ENCODE data around the gene HCRTR1. TPM values are rescaled to one million over a fixed set of nuclear protein-coding genes. Genes with fewer than 3 reads are reported as not detected.

HCRTR1 gene
- total RNA-seq, 2 donors from 2014 or later, result not detected

DNA sequence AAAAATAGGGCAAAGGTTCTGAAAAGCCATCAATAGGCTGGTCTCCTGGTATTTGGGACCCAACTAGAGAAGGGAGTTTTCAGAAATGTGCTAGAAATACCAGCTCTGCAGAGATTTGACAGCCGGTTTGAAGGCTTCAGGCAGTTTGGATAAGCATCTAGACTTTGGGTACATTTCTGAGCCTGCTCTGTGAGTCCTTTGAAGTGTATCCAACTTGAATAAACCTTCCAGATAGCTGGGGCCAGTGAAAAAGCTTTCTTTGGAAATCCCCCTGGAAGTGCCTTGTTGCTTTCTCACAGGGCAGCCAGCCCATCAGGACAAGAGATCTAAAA lies 33.6 kb downstream of the HCRTR1 start:
- no peak overlapping the region for H3K27ac ChIP-seq
- ATAC-seq (no peak), DNase-seq (no peak)
- no peak overlapping the region for H3K4me3 ChIP-seq
- intact Hi-C loops (cut with DNase I), result no loop called here
- no peaks in the 10 kb centered on the region for H3K27me3 ChIP-seq
- 21 to 33% methylated on average over 1 of the region's 1 CpG for whole genome bisulfite sequencing, 2 donors
- H3K4me1 ChIP-seq, result no peaks in the 10 kb centered on the region
- no peaks in the 10 kb centered on the region for H3K9me3 ChIP-seq
- H3K36me3 ChIP-seq (replicated peaks in 1 of 2; ENCODE audit: insufficient read depth in 1 of 2, low read depth in 2 of 2), result no peaks in the 10 kb centered on the region
- TF ChIP-seq POLR2A (IDR thresholded peaks at IDR 0.05), result no peak
- TF ChIP-seq, protein P1, sequence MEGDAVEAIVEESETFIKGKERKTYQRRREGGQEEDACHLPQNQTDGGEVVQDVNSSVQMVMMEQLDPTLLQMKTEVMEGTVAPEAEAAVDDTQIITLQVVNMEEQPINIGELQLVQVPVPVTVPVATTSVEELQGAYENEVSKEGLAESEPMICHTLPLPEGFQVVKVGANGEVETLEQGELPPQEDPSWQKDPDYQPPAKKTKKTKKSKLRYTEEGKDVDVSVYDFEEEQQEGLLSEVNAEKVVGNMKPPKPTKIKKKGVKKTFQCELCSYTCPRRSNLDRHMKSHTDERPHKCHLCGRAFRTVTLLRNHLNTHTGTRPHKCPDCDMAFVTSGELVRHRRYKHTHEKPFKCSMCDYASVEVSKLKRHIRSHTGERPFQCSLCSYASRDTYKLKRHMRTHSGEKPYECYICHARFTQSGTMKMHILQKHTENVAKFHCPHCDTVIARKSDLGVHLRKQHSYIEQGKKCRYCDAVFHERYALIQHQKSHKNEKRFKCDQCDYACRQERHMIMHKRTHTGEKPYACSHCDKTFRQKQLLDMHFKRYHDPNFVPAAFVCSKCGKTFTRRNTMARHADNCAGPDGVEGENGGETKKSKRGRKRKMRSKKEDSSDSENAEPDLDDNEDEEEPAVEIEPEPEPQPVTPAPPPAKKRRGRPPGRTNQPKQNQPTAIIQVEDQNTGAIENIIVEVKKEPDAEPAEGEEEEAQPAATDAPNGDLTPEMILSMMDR (IDR thresholded peaks at IDR 0.05), result no peak

DNA sequence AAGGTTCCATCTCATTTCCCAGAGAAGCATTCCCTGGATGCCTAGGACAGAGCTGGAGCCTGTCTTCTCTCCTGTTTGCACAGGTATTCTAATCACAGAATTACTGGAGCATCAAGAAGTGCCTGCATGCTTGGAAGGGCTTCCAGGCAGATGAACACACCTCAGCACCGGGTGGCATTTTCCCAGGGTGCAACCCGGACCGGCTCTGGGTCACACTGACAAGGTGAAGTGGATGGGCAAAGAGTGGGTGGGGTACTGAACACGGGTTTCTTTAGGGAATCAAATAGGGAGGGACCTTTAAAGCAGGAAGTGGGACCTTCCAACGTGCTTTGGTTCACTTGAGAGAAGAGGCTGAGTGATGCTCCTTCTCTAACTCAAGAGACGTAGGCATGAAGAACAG lies 34.3 kb downstream of the HCRTR1 start:
- ATAC-seq (no peak), DNase-seq (no peak)
- no peak overlapping the region for H3K27ac ChIP-seq
- no peak overlapping the region for H3K4me3 ChIP-seq
- no peaks in the 10 kb centered on the region for H3K4me1 ChIP-seq
- TF ChIP-seq, protein P1 (IDR thresholded peaks at IDR 0.05), result no peak
- TF ChIP-seq POLR2A (IDR thresholded peaks at IDR 0.05), result no peak
- no peaks in the 10 kb centered on the region for H3K36me3 ChIP-seq (replicated peaks in 1 of 2; ENCODE audit: insufficient read depth in 1 of 2, low read depth in 2 of 2)
- intact Hi-C loops (cut with DNase I), result no loop called here
- 47 to 56% methylated on average over 6 of the region's 6 CpGs for WGBS, 2 donors
- H3K9me3 ChIP-seq, result no peaks in the 10 kb centered on the region
- H3K27me3 ChIP-seq, result no peaks in the 10 kb centered on the region

DNA sequence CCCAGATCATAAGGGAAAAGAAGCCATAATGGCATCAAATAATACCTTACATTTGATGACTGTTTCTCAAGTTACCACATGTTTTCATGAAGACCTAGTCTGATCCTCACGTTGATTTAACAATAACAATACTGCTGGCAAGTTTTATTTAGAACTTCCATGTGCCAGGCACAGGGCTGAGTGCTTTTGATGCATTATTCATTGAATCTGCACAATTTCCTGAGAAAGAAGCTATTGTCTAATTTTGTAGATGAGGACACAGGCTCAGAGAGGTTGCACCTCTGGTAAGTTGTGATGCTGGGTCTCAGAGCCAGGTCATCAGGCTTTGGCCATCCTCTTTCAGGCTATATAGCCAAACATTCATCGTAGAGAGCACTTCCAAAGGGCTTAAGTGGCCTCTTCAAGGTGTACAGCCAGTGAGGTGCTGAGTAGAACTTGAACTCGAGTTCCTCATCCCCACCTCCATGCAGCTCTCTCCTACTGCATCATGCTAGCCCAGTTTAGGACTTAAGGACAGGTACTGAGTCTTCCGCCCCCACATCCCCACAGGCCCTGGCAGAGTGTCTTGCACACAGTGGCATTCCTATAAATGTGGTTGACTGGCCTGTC lies 35.5 kb downstream of the HCRTR1 start:
- no peak overlapping the region for H3K27ac ChIP-seq
- DNase-seq (no peak), ATAC-seq (no peak)
- no peak for TF ChIP-seq POLR2A (IDR thresholded peaks at IDR 0.05)
- TF ChIP-seq, protein P1 (IDR thresholded peaks at IDR 0.05), result no peak
- no peaks in the 10 kb centered on the region for H3K9me3 ChIP-seq
- H3K27me3 ChIP-seq, result no peaks in the 10 kb centered on the region
- intact Hi-C loops (cut with DNase I), result no loop called here
- no peaks in the 10 kb centered on the region for H3K4me1 ChIP-seq
- WGBS, 2 donors, result 61 to 66% methylated on average over 3 to 4 of the region's 4 CpGs
- no peaks in the 10 kb centered on the region for H3K36me3 ChIP-seq (replicated peaks in 1 of 2; ENCODE audit: insufficient read depth in 1 of 2, low read depth in 2 of 2)
- H3K4me3 ChIP-seq, result no peak overlapping the region

DNA sequence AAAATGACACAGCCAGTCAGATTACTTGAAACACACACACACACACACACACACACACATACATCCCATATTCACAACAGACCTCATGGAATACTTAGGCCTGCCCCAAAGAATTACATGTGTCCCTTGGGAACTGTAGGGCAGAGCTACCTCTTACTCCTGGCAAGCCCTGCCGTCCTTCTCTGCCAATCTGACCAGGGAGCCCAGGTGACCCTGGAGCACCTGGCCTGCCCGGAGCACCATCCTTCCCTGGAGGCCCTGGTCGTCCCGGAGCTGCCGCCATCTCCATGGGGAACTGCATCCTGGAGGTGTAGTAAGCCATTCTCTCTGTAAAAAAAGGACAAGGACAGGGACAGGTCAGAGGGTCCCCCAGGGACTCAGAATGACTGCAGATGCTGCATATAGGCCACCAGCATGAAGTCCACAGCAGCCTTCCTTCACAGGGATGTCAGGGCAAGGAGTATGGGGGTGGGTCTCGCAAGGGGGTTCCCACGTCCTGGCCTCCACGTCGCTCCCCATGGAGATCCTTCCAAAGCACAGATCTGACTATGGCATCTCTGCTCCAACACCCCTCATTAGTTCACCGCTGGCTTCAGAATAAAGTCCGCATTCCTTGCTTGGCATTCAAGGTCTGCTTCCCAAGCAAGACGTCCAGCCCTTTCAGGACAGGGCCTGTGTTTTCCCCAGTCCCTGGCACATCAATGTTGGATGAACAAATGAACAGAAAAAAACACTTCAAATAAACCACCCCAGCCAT lies 36.4 kb downstream of the HCRTR1 start:
- intact Hi-C loops (cut with DNase I), result no loop called here
- no peak overlapping the region for H3K27ac ChIP-seq
- no peak overlapping the region for H3K4me3 ChIP-seq

More for the DNA sequence above, 36.4 kb downstream of the HCRTR1 start:
- TF ChIP-seq, protein P1 (IDR thresholded peaks at IDR 0.05), result no peak
- TF ChIP-seq POLR2A (IDR thresholded peaks at IDR 0.05), result no peak
- ATAC-seq, result no peak
- Histone ChIP-seq H3K36me3 (replicated peaks in 1 of 2; ENCODE audit: insufficient read depth in 1 of 2, low read depth in 2 of 2) (no peaks in the 10 kb centered on the region), H3K9me3 (no peaks in the 10 kb centered on the region), H3K27me3 (no peaks in the 10 kb centered on the region), H3K4me1 (no peaks in the 10 kb centered on the region)
- WGBS, 2 donors, result 67 to 72% methylated on average over 9 to 12 of the region's 12 CpGs
- DNase-seq, result no peak

Measured in body of pancreas (tissue), 4 donors.